Measurements from ENCODE around the gene EZH1.
"Not testable (repeated sequence)": the region's sequence is repeated elsewhere in the genome, so short reads cannot be mapped to it uniquely, and the experiment has no call there.

Gene EZH1

DNA sequence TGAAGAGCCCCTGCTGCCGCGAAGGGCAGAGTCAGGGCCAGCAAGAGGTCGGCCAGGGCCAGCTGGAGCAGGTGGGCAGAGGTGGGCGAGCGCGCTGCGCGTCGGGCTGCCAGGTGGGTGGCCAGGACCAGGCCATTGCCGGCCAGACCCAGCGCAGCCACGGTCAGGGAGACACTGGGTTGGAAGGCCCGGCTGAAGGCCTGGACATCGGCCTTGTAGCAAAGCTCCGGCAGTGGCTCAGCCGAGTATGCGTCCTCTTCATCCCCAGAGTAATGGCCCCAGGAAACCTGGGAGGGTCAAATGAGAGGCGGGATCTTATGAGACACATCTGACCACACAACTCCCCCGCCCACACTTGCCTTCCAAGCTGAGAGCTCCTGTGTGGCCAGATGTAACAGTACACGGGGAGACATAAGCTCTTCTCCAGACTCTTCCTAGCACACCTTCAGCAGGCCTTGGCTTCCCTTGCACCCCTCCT lies 64.5 kb downstream of the EZH1 start:
- DNase-seq, result no peak

DNA sequence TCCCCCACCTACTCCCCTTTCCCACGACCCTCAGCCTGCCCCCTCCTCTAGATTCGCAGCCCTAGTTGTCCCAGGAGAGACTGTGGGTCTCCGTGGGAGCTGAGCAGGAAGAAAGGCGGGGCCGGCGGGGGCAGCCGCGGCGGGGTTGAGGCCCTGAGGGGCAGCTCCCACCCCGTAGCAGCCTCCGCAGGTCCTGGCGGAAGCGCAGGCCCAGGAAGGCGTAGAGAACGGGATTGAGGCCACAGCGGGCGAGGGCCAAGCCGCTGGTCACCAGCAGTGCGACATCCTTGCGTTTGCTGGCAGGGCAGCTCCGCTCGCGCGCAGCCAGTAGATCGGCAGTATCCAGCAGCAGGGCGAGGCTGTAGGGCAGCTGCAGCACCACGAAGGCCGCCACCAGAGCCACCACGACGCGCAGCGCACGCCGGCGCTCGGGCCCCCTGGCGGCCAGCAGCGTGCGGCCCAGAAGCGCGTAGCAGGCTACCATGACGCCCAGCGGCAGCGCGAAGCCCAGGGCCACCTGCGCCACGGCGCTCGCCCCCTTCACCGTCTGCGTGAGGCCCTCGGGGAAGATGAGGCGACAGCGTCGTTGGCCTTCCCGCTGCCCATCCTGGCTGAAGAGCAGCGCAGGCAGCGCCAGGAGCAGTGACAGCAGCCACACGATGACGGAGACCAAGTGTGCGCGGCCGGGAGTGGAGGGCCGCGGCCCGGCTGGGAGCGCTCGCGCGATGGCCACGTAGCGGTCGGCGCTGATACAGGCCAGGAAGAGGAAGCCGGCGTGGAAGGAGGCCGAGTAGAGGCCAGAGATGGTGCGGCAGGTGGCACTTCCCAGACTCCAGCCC lies 65.1 kb downstream of the EZH1 start:
- no peak for DNase-seq

DNA sequence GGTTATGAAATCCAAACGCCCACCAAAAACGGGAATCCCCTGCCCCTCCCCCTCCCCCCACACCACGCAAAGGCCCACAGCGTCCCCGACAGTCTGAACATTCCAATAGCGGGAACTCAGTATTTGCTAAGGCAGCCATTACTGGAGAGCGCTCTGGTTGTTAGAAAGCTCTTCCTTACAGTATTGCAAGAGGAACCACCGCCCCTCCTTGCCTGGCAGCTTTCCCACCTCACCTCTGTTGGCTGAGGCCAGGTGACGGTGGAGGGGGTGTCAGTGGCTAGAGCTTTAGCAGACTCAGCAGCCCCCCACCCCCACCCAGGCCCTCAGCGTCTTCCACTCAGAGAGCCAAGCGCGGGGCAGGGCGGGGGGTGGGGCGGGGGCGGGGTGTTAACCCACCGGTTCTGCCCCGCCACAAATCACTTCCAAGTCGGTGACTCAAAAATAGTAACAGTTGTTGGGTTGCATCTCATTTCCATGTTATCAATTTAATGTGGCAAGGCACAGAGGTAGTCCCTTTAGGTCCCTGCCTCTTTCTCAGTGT lies 65.8 kb downstream of the EZH1 start:
- DNase-seq, result no peak

DNA sequence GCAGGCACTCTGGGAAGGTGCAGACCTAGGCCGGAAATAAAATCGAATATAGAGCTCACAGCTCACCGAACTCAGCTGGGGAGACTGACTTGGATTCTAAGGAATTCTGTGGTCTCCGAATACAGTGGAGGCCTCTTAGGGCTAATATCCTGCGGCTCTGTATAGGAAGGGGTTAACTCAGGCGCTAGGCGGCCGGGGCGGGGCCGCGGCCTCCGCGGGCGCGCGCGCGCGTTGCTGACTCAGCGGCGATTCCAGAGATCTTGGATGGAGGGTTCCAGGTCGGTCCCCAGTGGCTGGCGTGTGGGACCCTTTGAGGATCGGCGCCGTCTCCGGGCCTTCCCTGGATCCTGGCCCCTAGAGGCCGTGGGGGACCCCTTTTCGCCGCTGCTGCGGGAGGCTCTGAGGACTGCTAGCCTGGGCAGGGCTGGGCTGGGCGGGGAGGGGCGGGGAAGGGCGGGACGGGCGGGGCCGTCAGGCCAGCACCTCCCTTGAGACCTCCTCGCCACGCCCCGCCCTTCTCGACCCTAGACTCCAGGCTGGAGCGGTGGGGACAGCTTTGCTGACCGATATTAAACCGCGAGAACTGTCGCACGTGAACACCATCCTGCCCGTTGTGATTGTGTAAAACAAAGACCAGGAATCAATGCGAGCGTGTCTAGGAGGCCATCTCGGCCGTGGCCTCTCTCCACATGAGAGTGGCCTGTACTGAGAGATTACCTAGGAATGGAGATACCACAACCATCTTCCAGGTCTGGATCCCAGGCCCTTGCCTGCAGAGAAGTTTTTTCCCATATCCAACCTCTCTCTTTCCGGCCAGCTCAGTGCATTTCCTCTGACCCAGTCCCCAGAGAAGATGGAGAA lies 66.7 kb downstream of the EZH1 start:
- peak; percentile 82 for DNase-seq

DNA sequence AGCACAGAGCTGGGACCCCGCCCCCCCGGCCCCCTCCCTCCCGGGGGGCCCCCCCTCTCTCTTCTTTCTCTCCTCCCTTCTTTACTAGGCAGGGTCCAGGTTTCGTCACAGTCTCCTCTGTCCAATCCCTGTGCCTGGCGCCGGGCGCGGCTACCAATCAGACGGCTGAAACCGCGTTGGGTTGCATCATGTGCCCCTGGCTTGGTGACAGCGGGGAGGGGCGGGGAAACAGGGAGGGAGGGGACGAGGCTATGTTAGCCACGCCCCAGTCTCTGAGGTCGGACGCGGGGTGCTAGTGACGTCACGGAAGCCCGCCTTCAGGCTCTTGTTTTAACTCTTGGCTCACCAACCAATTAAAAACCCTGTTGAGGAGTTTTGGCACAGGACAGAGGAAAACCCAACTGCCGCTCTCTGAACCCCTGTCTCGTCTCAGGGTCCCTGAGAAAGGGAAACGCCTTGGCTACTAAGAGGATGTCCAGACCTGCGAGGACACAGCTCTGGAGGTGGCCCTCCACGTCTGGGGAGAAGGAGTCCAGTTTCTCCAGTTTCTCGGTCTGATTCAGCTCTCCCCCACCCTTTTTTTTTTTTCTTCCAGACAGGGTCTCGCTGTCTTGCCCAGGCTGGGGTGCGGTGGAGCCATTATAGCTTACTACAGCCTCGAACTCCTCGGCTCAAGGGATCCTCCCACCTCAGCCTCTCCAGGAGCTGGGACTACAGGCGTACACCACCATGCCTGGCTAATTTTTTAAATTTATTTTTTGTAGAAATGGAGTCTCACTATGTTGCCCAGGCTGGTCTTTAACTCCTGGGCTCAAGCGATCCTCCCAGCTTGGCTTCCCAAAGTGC lies 67.6 kb downstream of the EZH1 start:
- DNase-seq, result peak; percentile 99

DNA sequence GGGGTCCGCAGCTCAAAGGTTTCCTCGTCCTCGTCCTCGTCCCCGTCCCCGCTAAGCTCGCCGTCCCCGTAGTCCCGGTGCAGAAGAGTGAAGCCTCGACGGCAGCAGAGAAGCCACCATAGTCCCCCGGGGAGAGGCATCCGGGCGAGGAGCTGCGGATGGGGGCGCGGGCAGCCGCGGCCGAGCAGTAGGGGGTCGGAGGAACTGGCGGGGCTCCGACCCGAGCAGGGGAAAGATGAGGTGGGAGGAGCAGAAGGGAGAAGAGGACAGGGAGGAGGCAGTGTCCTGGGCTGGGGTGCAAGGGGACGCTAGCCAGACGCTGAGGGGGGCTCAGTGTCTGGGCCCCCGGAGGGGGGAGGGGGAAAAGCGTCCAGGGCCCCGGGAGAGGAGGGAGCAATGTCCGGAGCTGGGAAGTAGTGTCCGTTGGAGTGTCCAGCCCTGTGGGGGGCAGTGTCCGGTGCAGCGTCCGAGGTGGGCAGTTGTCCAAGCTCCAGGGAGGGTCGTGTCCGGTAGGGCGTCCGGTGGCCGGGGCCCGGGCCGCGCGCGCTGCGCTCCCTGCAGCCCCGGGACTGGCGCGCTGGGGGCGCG lies 68.3 kb downstream of the EZH1 start, which contains the start of gene PLEKHH3:
Gene PLEKHH3 (minus strand): TSS at position 571 of the 588 bp plus-strand sequence. CDS start 431 bp downstream, at position 140.
- no peak for DNase-seq

DNA sequence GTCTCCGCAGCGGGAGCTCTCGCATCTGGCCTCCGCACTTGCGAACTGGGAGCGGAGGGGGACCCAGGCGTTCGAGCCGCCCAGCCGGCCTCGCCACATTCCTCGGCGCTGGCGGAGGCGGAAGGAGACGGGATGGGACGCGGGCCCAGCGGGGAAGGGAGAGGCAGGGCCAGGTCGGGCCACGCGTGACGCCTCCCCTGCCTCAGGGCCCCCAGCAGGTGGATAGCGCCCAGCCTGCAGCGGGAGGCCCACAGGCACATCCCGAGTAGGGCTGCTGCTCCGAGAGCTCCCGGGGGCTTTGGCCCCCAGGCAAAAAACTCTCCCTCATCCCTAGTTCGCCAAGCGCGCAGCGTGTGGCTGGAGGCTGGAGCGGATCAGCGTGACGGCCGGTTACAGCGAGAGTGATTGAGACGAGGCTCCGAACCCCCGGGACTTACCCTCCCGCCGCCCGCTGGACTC lies 68.8 kb downstream of the EZH1 start:
- no peak for DNase-seq

DNA sequence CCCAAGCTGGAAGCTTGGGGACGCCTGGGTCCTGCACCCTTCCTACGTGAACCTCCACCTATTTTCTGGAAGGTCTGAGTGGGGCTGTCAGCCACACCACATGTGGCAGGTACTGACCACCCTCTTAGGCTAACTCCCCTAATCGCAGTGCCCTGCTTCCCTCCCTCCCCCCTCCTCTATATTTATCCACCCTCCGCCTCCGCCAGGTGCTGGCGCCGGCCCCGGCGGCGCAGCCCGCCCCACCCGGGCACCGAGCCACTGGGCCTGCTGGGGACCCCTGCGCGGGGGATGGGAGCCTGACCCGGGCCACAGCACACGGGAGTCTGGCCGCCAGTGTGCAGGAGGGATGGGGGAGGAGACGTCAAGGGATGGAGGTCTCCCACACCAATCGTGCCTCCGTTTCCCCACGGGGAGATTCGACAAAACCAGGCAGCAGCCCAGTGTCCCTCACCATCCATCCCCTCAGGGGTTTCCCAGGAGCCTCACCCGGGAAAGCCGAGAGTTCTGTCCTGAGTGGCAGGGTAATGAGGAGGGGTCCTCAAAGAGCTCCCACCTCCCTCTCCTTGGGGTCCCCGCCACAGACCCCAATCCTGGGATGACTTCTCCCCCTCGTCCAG lies 69.4 kb downstream of the EZH1 start:
- no peak for DNase-seq

DNA sequence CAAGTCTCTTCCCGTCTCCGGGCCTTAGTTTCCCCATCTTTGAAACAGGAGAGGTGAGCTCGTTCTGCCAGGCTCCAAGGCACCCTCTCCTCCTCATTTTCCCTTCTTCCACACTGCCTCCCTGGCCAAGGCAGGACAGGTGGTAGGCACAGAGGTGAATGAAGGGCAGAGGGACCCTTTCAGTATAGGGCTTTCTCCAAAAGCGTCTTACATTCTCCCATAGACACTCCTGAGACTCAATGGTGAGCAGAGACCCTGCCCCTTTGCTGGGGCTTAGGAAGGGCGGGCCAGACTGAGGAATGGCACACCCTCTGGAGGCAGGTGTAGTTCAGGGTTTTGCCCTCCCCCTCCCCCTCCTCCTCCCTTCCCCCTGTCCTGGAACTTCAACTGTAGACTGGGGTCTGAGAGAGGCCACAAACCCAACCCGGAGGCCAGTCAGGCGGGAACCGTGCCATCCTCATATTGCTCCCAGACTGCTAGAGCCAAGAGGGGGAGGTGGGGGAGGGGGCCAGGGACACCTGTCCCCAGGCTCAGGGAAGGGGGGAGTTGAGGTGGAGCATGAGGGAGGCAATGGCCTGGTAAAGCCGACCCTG lies 70.0 kb downstream of the EZH1 start:
- no peak for DNase-seq

DNA sequence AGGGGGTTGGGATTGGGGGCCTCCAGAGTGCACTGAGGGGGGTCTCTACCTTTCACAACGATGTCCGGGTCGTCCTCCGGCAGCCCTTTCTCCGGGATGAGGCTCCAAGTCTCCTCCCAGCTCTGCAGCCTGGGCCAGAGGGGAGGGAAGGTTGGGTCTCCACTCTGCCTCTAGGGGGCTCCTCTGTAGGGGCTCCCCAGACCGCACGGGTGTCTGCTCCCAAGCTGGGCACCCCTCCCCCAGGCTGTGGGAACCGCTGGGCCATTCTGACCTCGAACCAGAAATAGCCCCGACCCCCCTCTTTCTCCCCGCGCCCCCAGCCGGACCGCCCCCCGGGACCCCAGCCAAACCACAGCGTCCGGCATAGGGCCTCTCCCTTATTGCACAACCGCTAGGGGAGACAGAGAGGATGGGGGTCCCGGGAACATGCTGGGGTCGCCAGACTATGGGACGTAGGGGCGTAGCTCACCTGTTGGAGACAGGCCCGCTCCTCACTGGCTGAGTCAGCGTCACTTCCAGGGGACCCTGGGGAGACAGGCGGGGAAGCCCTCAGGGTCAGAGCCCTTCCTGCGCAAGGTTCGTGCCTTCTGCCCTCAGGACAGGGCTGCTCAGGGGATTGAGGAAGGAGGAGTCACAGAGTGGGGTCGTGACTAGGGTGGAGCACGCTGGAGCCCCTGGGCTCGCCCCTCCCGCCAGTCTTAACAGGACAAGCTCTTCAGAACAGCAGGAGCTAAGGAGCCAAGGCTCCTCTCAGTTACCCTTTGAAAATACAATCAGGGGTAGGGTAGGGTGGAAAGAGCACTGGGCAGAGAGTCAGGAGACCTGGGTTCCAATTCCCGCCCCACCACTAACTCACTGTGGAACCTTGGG lies 70.7 kb downstream of the EZH1 start:
- no peak for DNase-seq

DNA sequence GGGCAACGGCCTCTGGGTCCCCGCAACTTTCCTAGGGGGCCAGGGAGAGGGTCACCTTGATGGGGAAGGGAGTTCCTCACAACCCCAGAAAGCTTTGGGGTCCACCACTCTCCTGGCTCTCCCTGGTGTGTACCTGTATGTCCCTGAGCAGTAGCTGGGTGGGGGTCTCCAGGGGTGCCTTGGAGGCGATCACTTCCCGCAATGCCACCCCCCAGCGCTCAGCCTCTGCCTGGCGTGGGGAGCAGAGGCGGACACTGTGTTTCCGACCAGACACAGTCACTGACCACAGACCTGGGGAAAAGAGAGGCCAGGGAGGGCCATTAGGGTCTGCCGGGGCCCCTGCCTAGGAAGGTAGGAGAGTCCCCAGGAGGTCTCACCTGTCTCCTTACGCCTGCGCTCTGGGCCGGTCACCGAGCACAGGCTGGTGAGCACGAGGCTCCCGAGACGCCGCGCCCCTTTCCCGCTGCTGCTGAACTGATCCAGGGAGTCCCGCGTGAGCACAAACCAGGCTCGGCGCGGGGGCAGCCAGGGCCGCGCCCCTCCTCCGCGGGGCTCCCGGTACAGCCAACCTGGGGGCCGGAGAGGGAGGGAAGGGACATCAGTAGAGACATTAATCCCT lies 71.5 kb downstream of the EZH1 start:
- DNase-seq, result no peak

DNA sequence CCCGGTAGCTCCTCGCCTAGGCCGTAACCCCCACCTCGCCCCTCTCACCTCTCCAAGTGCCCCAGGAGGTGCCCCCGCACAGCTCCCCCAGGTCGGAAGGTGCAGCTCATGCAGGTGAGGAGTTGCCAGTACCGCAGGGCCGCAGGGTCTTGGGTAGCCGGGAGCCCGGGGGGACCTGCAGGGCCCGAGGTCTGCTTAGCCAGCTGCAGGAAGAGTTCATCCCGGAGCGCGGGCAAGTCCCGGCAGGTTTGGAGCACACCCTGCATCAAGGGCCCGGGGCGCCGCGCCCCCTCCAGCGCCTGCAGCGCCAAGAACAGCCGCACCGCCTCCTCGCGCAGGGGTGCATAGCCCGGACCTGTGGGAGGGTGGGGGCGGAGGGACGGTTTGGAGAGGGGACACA lies 72.8 kb downstream of the EZH1 start:
- no peak for DNase-seq

DNA sequence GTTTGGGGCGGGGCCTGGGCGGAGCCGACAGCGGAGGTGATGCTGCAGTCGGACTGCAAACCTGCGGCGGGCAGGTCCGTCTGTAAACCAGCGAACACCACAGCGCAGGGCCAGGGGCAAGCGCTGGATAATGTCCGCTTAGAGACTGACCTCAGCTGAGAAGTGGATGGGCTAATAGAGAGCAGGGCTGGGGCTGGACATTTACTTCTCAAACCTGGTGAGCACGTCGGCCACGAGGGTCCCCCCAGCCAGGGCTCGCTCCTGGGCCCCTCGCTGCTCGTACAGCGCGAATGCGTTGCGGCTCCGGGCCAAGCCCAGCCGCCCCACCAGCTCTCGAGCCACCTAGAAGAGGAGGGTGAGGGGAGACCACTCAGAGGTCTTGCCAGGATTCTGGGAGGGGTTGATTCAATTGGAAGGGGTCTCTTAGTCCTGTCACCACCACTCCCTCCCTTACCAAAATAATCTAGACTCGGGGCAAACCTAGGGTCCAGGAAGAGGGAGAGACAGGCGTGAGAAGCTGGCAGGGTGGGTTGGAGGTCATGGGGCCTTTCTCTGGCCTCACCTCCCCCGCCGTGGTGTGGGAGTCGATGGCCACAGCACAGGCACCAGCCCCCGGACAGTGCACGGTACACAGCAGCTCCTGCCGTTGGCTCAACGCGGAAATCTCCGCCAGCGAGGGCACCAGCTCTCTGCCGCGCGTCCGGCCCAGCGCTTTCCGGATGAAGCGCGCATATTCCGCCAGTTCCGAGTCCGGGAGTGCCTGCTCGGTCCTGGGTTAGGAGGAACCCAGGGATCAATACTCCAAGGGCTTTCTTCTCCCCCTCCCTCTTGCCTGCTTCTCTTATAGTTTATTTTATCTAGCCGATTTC lies 73.8 kb downstream of the EZH1 start:
- no peak for DNase-seq

DNA sequence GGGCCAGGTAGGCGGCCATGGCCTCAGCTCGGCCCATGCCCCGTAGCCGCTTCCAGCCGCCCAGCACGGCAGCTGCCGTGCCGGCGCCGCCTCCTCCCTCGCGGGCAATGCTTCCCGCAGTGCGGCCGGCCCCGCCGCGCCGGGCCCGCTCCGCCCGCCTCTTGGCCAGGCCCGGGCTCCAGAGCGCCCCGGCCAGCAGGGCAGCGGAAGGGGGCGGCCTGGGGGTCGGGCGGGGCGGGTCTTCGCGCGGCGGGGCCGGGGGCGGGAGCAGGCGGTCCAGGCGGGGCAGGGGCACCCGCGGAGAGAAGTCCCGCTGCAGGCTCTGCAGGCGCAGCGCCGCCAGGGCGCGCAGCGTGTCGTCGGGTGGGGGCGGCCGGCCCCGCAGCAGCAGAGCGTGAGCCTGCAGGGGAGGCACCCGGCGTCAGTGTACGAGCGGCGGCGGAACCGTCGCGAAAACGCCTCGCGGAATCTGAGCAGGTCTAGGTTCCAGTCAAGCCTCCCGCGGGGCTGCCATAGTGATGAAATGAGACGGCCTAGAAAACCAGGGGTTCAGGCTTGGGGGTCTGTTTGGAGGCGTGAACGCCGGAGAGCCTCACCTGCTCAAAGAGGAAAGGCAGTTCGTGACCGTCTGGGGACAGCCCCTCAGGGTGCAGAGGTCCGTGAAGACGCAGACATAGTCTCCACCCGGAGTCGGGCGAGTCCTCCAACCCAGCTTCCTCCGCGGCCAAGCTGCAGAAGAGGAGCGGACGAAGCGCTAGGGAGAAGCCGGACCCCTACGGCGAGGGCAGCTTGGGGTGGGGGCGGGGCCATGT lies 74.7 kb downstream of the EZH1 start:
- no peak for DNase-seq

DNA sequence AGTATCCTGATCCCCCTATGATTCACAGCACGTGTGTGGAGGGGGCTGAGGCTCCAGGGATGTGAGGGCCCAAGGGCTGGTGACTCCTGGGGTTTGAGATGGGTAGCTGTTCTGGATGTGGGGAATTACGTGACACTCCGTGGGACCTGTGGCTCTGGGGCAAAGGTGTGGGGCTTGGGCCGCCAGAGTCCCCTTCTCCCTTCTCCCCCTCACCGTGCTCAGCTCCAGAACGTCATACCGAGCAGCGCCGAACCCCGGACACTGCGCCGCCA lies 75.2 kb downstream of the EZH1 start:
- DNase-seq, result no peak

DNA sequence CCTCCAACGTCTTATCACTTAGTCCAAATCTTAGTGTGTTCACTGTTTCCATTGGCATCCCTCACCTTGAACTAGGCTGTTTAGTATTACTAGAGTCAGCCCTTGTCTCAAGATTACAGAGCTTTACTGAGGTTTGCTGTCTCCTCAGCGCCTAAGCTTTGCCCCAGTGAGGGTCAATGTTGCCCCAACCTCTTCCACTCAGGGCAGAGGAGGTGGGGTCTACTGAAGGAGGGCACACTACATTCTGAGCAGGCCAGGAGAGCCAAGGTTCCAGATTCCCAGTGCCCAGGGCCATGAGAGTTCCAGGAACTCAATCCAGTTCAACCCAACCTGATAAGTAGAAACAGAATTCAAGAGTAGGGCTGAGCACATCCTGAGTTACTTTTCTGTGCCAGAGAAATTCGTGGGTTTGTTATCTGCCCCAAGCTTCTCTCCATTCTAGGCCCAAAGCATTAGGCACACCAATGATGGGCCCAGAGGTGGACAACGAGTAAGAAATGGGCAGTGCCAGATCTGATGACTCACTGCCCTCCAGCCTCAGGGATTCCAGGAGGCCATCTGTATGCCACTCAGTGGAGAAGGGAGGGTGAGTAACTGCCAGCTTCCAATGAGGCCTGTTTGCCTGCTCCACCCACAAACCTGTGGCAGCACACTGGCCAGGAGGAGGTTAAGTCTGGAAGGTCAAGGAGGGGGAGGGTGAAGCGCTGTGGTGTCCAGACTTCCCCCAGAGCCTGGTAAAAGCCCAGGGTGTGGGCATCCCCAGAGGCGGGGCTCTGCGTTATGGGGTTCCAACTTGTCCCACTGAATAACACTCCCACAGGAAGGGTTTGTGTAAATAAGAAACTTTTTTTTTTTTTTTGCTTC lies 77.5 kb downstream of the EZH1 start:
- DNase-seq, result no peak

DNA sequence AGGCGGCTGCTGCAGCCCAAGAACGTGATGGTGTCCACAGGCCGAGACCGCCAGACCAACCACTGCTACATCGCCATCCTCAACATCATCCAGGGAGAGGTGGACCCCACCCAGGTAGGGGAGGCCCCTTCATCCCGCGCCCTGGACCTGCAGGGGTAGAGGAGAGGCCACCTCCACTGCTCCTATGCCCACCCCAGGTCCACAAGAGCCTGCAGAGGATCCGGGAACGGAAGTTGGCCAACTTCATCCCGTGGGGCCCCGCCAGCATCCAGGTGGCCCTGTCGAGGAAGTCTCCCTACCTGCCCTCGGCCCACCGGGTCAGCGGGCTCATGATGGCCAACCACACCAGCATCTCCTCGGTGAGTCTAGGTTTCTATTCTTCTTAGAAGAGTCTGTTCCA lies 78.7 kb downstream of the EZH1 start:
- DNase-seq, result not testable (repeated sequence)

Data from NK-92 treated with Interleukin-12 subunit alpha and Interleukin-12 subunit beta, amount 100 ng/mL, for 24 hours (cell line).